GM12865 (cell line): Measurements from ENCODE around the gene ATP9A.

ENCODE experiments used
- DNase-seq: peaks from one replicate; pipeline ENCODE4 v3.0.0; 2010; ENCODE audit warnings: low read depth
- H3K4me3 ChIP-seq: 2 replicates; pipeline ENCODE4 v1.5.1; 2011; ENCODE audit warnings: mild to moderate bottlenecking, low read depth, low read length, control low read depth
- TF ChIP-seq, protein P1 (sequence below): IDR thresholded peaks from 2 replicates; pipeline ENCODE4 v1.5.1; 2011; ENCODE audit warnings: low read length, control low read depth, low read depth, inconsistent platforms; ENCODE audit not compliant: insufficient read depth; ENCODE audit errors: missing control alignments

The ATP9A gene

DNA sequence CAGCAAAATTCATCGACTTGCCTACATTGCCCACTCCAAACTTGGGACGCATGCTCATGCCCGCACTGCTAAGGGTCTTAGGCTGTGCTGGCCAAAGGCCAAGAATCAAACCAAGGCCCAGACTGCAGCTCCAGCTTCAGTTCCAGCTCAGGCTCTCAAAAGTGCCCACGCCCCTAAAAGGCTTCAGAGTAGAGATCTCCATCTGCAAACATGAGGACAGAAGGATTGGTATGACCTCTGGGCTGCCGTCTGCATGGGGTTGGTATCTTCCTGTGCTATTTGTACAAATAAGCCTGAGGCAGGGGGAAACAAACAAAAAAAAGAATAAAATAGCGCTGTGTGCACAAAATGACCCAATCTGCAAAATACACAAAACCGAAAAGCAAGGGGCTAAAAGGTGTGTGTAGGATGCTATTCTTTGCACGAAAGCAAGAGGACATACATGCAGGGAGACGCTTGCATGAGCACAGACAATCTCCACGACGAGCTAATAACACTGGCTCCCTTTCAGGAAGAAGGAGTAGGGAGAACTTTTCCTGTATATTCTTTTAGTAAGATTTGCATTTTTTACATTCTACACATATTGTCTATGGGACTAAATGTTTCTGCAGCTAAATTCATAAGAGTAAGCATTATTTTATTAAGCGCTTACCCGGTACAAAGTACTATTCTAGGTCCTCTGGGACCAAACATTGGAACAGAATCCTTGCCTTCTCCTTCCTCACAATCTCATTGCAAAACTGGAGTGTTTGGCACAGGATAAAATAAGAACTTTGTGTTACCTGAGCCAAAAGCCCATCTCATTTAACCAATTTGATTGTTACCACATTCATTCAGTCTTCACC is 33.1 kb downstream of the ATP9A start:
- TF ChIP-seq, protein P1, sequence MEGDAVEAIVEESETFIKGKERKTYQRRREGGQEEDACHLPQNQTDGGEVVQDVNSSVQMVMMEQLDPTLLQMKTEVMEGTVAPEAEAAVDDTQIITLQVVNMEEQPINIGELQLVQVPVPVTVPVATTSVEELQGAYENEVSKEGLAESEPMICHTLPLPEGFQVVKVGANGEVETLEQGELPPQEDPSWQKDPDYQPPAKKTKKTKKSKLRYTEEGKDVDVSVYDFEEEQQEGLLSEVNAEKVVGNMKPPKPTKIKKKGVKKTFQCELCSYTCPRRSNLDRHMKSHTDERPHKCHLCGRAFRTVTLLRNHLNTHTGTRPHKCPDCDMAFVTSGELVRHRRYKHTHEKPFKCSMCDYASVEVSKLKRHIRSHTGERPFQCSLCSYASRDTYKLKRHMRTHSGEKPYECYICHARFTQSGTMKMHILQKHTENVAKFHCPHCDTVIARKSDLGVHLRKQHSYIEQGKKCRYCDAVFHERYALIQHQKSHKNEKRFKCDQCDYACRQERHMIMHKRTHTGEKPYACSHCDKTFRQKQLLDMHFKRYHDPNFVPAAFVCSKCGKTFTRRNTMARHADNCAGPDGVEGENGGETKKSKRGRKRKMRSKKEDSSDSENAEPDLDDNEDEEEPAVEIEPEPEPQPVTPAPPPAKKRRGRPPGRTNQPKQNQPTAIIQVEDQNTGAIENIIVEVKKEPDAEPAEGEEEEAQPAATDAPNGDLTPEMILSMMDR: no peak
- no peak overlapping the region for H3K4me3 ChIP-seq
- DNase-seq: no peak

DNA sequence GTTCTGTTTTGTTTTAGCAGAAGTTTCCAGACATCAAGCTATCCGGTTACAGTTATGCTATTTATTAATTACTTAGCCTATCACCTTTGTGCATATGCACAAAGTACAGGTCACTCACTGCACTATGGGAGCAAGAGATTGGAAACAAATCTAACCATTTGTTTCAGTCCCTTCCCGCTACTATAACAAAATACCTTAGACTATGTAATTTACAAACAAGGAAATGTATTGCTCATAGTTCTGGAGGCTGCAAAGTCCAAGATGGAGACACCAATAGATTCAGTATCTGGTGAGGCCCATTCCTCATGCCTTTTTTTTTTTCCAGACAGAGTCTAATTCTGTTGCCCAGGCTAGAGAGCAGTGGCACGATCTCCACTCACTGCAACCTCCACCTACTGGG is 35.1 kb downstream of the ATP9A start:
- H3K4me3 ChIP-seq: no peak overlapping the region
- TF ChIP-seq, protein P1: no peak
- DNase-seq: no peak

DNA sequence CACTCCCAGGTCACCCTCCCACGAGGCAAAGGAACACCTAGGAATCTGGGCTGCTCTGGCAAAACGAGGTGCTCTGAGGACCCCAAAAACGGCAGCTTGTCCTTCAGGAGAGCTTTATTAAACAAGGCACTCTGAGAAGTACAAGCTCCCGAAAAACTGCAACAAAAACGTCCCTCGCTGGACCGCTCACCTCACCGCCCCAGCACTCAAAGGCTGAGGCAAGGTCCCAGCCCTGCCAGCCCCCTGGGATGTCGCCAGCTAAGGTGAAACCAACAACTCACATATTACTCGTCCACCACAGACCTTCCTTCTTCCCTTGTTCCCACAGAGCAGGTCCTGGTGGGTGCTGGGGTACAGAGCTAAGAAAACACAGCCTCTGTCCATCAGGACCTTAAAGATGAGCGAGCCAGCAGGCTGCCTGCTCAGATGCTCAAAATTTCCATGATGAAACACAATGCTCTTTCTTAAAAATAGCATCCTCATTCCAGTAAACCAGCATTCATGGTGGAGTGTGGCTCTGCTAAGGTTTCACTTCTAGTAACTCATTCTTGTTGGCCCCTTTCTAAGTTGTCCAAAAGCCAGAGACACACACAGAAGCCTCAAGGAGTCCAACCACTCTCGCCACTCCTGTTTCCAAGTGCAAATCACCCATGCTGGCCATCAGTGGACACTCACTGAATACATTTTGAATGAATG is 35.9 kb downstream of the ATP9A start:
- no peak for DNase-seq
- TF ChIP-seq, protein P1: no peak

DNA sequence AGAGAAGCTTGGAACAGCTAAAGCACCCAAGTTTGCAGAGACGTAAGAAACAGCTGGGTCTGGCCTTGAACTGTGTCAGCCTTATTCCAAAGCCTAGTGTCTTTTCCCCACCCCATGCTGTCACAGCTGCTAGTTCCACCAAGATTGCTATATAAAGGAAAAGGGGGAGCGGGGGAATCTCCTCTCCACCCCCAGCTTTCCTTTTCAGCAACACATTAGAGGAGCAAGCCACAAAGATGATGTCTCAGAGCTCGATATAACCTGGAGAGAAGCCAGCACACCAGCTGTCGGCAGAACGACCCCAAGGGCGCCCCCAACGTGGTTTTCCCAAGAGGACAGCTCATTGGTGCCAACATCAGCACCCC is 36.5 kb downstream of the ATP9A start:
- TF ChIP-seq, protein P1: no peak

More for the DNA sequence above, 35.9 kb downstream of the ATP9A start:
- no peak overlapping the region for H3K4me3 ChIP-seq

DNA sequence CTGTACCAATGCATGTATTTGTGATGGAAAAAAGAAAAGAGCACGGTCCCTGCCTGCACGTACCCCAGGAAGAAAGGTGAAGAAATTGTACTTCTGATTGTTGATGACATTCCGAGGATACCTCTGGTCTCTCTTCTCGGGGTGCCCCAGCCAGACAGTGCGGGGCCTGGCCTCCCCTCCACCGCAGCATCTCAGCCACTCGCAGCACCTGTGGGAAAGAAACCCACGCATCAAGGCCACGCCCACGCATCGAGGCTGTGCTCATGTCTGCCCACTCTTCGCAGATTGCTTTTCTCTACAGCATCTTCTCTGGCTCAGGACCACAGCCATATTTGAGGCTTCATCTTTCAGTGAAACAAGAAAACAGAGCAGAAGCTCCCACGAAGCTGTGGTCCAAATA is 38.4 kb downstream of the ATP9A start:
- TF ChIP-seq, protein P1: no peak
- DNase-seq: no peak
- H3K4me3 ChIP-seq: no peak overlapping the region

More for the DNA sequence above, 36.5 kb downstream of the ATP9A start:
- no peak for DNase-seq
- H3K4me3 ChIP-seq: no peak overlapping the region

DNA sequence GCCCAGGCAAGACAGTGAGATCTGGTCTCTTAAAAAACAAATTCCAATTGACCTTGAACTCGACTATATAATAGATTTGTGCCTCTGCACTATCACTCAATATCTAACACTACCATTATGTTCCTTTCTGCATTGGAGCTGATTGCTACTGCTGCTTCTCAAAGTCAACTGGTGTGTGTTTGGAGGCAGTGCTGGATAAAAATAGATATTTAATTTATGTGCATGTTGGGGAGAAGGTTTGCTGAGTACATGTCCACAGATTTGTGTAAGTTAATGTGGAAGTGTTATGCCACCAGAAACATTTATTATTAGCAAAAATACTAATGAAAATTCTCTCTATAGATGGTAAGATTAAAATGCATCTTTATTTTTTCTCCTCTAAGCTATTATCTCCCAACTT is 39.5 kb downstream of the ATP9A start:
- TF ChIP-seq, protein P1: no peak
- H3K4me3 ChIP-seq: no peak overlapping the region
- no peak for DNase-seq
